SK-N-SH treated with all-trans-retinoic acid at 6 μM for 48 hours (cell line): ENCODE measurements around the gene B3GALT6.

Experiments used
- ATAC-seq: fragments of 200-7000 bp; cut with Tn5 transposase; 3 replicates; pipeline ENCODE4 v1.9.1; 2020; ENCODE audit warnings: mild to moderate bottlenecking, moderate library complexity
- BACH2 ChIP-seq: fragments of 250-450 bp; sonication (Bioruptor Pico); IDR thresholded peaks from 2 replicates; pipeline ENCODE4 v1.9.0; 2021; ENCODE audit warnings: mild to moderate bottlenecking, borderline replicate concordance
- CSDC2 ChIP-seq: fragments of 250-450 bp; sonication (Bioruptor Pico); IDR thresholded peaks from 2 replicates; pipeline ENCODE4 v1.5.0; 2020; ENCODE audit warnings: mild to moderate bottlenecking, moderate library complexity
- ESRRG ChIP-seq: fragments of 250-450 bp; sonication (Bioruptor Pico); IDR thresholded peaks from 2 replicates; pipeline ENCODE4 v1.6.1; 2021; ENCODE audit warnings: mild to moderate bottlenecking
- GLIS3 ChIP-seq: fragments of 250-450 bp; sonication (Bioruptor Pico); IDR thresholded peaks from 2 replicates; pipeline ENCODE4 v1.5.0; 2020; ENCODE audit warnings: mild to moderate bottlenecking, moderate library complexity
- ISL1 ChIP-seq: fragments of 250-450 bp; sonication (Bioruptor Pico); IDR thresholded peaks from 2 replicates; pipeline ENCODE4 v2.1.2; 2022; ENCODE audit warnings: mild to moderate bottlenecking, moderate library complexity
- OSR1 ChIP-seq: fragments of 250-450 bp; sonication (Bioruptor Pico); IDR thresholded peaks from 2 replicates; pipeline ENCODE4 v1.8.0; 2022; ENCODE audit warnings: moderate library complexity, mild to moderate bottlenecking, inconsistent platforms
- PPARA ChIP-seq: fragments of 250-450 bp; sonication (Bioruptor Pico); IDR thresholded peaks from 2 replicates; pipeline ENCODE4 v1.5.0; 2020; ENCODE audit warnings: mild to moderate bottlenecking, borderline replicate concordance
- RARB ChIP-seq: fragments of 250-450 bp; sonication (Bioruptor Pico); IDR thresholded peaks from 2 replicates; pipeline ENCODE4 v1.8.0; 2021; ENCODE audit warnings: mild to moderate bottlenecking, moderate library complexity
- SNAI2 ChIP-seq: fragments of 250-450 bp; sonication (Bioruptor Pico); IDR thresholded peaks from 2 replicates; pipeline ENCODE4 v1.5.0; 2020; ENCODE audit warnings: mild to moderate bottlenecking, moderate library complexity
- TCF4 ChIP-seq: fragments of 250-450 bp; sonication (Bioruptor Pico); IDR thresholded peaks from 2 replicates; pipeline ENCODE4 v1.8.0; 2021; ENCODE audit warnings: mild to moderate bottlenecking, moderate library complexity, borderline replicate concordance
- ZC3H10 ChIP-seq: fragments of 250-450 bp; sonication (Bioruptor Pico); IDR thresholded peaks from 2 replicates; pipeline ENCODE4 v1.5.1; 2021; ENCODE audit warnings: mild to moderate bottlenecking, moderate library complexity
- ZFP3 ChIP-seq: fragments of 250-450 bp; sonication (Bioruptor Pico); IDR thresholded peaks from 2 replicates; pipeline ENCODE4 v1.5.0; 2020; ENCODE audit warnings: mild to moderate bottlenecking, moderate library complexity
- ZFP30 ChIP-seq: fragments of 450-650 bp; formaldehyde crosslinking; IDR thresholded peaks from 2 replicates; pipeline ENCODE4 v1.5.0; 2022; ENCODE audit warnings: mild to moderate bottlenecking, moderate library complexity
- ZNF565 ChIP-seq: fragments of 450-650 bp; formaldehyde crosslinking; conservative IDR thresholded peaks from 2 replicates; pipeline ENCODE4 v1.5.0; 2020; ENCODE audit warnings: low read depth, mild to moderate bottlenecking, moderate library complexity
- ZNF70 ChIP-seq: fragments of 450-650 bp; formaldehyde crosslinking; IDR thresholded peaks from 2 replicates; pipeline ENCODE4 v1.5.0; 2020; ENCODE audit warnings: mild to moderate bottlenecking, moderate library complexity
- ZNF8 ChIP-seq: fragments of 450-650 bp; formaldehyde crosslinking; IDR thresholded peaks from 2 replicates; pipeline ENCODE4 v1.5.0; 2020; ENCODE audit warnings: mild to moderate bottlenecking, moderate library complexity
- TF ChIP-seq, protein P1 (sequence below): fragments of 250-450 bp; sonication (Bioruptor Pico); IDR thresholded peaks from 2 replicates; pipeline ENCODE4 v1.5.0; 2020; ENCODE audit warnings: mild to moderate bottlenecking, moderate library complexity
- TF ChIP-seq, protein P2 (sequence below): fragments of 250-450 bp; sonication (Bioruptor Pico); IDR thresholded peaks from 2 replicates; pipeline ENCODE4 v1.5.1; 2020; ENCODE audit warnings: low read depth, mild to moderate bottlenecking, moderate library complexity
- TF ChIP-seq, protein P3 (sequence below): fragments of 250-450 bp; sonication (Bioruptor Pico); IDR thresholded peaks from 2 replicates; pipeline ENCODE4 v1.5.1; 2021; ENCODE audit warnings: mild to moderate bottlenecking, moderate library complexity
- TF ChIP-seq, protein P4 (sequence below): fragments of 250-450 bp; sonication (Bioruptor Pico); IDR thresholded peaks from 2 replicates; pipeline ENCODE4 v1.8.0; 2021; ENCODE audit warnings: low read depth, mild to moderate bottlenecking, moderate library complexity, borderline replicate concordance
- TF ChIP-seq, protein P5 (sequence below): fragments of 250-450 bp; sonication (Bioruptor Pico); IDR thresholded peaks from 2 replicates; pipeline ENCODE4 v1.8.0; 2020; ENCODE audit warnings: mild to moderate bottlenecking, moderate library complexity, borderline replicate concordance

The B3GALT6 gene

DNA sequence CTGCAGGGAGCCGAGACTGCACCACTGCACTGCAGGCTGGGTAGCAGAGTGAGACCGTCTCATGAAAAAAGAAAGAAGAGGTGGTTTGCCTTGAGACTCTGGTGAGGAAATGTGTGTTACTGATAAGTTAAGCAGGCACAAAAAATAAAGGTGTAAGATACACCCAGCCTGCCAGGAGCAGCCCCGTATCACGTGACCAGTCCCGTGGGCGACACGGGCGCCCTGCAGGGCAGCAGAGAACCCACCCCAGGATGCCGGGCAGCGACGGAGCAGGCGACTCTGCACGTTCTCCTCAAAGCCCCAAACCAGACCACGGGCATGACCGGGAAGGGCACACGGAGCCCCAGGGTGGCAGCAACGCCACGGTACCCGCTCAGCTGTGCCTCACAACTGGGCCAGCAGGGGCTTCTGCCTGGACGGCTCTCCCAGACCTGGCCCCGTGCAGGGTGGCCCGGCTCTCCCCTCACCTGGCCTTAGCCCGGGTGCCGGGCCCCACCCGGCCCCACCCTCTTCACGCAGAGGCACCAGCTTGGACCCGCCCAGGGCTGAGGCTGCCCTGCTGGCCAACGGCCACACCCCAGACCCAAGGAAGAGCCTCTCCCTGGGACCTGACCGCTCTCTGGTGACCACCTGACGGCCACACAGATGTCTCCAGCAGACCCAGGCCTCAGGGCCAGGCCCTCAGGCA is 10.0 kb upstream of the B3GALT6 start (continued):
- TF ChIP-seq ISL1 (CRISPR knock-in tag), result no peak
- no peak for TF ChIP-seq SNAI2
- TF ChIP-seq OSR1, result no peak
- TF ChIP-seq, protein P1, sequence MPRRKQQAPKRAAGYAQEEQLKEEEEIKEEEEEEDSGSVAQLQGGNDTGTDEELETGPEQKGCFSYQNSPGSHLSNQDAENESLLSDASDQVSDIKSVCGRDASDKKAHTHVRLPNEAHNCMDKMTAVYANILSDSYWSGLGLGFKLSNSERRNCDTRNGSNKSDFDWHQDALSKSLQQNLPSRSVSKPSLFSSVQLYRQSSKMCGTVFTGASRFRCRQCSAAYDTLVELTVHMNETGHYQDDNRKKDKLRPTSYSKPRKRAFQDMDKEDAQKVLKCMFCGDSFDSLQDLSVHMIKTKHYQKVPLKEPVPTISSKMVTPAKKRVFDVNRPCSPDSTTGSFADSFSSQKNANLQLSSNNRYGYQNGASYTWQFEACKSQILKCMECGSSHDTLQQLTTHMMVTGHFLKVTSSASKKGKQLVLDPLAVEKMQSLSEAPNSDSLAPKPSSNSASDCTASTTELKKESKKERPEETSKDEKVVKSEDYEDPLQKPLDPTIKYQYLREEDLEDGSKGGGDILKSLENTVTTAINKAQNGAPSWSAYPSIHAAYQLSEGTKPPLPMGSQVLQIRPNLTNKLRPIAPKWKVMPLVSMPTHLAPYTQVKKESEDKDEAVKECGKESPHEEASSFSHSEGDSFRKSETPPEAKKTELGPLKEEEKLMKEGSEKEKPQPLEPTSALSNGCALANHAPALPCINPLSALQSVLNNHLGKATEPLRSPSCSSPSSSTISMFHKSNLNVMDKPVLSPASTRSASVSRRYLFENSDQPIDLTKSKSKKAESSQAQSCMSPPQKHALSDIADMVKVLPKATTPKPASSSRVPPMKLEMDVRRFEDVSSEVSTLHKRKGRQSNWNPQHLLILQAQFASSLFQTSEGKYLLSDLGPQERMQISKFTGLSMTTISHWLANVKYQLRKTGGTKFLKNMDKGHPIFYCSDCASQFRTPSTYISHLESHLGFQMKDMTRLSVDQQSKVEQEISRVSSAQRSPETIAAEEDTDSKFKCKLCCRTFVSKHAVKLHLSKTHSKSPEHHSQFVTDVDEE, result no peak
- TF ChIP-seq ZFP3, result no peak
- TF ChIP-seq RARB, result no peak

DNA sequence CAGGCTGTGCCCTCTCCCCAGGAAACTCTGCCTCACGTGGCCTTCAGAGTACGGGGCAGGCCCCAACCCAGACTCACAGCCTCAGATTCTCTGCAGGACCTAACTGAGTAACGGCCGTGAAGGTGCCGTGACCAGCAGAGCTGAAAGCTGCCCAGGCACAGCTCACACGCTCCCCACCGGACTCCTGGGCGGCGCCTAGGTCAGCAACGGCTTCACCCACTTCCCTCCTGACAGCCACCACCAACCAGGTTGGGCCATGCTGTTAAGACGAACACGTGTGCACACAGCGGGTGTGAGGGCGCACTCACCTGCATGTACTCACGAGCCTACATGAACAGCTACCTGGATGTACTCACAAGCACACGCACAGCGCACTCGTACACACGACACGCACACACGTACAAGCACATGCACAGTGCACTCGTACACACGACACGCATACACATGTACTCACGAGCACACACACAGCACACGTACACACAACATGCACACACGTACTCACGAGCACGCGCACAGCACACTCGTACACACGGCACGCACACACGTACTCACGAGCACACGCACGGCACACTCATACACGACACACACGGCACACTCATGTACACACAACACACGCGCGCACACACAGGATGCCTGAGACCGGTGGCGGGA is 9.3 kb upstream of the B3GALT6 start:
- no peak for ATAC-seq
- TF ChIP-seq, protein P2, sequence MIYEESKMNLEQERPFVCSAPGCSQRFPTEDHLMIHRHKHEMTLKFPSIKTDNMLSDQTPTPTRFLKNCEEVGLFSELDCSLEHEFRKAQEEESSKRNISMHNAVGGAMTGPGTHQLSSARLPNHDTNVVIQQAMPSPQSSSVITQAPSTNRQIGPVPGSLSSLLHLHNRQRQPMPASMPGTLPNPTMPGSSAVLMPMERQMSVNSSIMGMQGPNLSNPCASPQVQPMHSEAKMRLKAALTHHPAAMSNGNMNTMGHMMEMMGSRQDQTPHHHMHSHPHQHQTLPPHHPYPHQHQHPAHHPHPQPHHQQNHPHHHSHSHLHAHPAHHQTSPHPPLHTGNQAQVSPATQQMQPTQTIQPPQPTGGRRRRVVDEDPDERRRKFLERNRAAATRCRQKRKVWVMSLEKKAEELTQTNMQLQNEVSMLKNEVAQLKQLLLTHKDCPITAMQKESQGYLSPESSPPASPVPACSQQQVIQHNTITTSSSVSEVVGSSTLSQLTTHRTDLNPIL (CRISPR knock-in tag), result no peak

DNA sequence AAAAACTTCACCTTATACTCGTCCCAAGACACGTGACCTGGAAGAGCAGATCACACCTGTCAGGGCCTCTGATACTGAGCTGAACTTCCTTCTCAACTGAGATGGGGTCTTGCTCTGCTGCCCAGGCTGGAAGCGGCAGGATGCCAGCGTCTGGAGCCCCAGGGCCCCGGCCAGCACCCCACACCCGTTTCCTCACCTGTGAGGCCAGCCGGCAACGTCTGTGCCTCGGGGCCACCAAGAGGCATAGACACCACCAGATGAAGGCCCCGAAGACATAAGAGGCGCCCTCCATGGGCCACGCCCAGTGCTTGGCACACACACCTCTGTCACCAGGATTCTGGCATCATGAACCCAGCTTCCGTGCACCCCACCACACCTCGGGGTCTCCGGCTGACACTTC is 8.7 kb upstream of the B3GALT6 start:
- no peak for ATAC-seq
- TF ChIP-seq ESRRG, result no peak
- TF ChIP-seq, protein P1, result no peak
- TF ChIP-seq, protein P3, sequence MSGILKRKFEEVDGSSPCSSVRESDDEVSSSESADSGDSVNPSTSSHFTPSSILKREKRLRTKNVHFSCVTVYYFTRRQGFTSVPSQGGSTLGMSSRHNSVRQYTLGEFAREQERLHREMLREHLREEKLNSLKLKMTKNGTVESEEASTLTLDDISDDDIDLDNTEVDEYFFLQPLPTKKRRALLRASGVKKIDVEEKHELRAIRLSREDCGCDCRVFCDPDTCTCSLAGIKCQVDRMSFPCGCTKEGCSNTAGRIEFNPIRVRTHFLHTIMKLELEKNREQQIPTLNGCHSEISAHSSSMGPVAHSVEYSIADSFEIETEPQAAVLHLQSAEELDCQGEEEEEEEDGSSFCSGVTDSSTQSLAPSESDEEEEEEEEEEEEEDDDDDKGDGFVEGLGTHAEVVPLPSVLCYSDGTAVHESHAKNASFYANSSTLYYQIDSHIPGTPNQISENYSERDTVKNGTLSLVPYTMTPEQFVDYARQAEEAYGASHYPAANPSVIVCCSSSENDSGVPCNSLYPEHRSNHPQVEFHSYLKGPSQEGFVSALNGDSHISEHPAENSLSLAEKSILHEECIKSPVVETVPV, result no peak
- no peak for TF ChIP-seq TCF4 (CRISPR knock-in tag)
- TF ChIP-seq, protein P4, sequence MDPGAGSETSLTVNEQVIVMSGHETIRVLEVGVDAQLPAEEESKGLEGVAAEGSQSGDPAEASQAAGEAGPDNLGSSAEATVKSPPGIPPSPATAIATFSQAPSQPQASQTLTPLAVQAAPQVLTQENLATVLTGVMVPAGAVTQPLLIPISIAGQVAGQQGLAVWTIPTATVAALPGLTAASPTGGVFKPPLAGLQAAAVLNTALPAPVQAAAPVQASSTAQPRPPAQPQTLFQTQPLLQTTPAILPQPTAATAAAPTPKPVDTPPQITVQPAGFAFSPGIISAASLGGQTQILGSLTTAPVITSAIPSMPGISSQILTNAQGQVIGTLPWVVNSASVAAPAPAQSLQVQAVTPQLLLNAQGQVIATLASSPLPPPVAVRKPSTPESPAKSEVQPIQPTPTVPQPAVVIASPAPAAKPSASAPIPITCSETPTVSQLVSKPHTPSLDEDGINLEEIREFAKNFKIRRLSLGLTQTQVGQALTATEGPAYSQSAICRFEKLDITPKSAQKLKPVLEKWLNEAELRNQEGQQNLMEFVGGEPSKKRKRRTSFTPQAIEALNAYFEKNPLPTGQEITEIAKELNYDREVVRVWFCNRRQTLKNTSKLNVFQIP (CRISPR knock-in tag), result no peak
- no peak for TF ChIP-seq ZNF70 (CRISPR knock-in tag)
- TF ChIP-seq ZFP30 (CRISPR knock-in tag), result no peak
- TF ChIP-seq SNAI2, result no peak
- TF ChIP-seq CSDC2 (CRISPR knock-in tag), result no peak
- TF ChIP-seq ZNF8 (CRISPR knock-in tag), result no peak
- TF ChIP-seq, protein P5, sequence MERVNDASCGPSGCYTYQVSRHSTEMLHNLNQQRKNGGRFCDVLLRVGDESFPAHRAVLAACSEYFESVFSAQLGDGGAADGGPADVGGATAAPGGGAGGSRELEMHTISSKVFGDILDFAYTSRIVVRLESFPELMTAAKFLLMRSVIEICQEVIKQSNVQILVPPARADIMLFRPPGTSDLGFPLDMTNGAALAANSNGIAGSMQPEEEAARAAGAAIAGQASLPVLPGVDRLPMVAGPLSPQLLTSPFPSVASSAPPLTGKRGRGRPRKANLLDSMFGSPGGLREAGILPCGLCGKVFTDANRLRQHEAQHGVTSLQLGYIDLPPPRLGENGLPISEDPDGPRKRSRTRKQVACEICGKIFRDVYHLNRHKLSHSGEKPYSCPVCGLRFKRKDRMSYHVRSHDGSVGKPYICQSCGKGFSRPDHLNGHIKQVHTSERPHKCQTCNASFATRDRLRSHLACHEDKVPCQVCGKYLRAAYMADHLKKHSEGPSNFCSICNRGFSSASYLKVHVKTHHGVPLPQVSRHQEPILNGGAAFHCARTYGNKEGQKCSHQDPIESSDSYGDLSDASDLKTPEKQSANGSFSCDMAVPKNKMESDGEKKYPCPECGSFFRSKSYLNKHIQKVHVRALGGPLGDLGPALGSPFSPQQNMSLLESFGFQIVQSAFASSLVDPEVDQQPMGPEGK (CRISPR knock-in tag), result no peak
- TF ChIP-seq ZFP3, result no peak
- TF ChIP-seq OSR1, result no peak
- no peak for TF ChIP-seq GLIS3 (CRISPR knock-in tag)
- TF ChIP-seq ZC3H10, result no peak
- TF ChIP-seq ZNF565 (CRISPR knock-in tag), result no peak
- TF ChIP-seq BACH2 (CRISPR knock-in tag), result no peak
- no peak for TF ChIP-seq ISL1 (CRISPR knock-in tag)
- no peak for TF ChIP-seq PPARA
